ENCODE results near the gene GLI3.

The GLI3 gene

DNA sequence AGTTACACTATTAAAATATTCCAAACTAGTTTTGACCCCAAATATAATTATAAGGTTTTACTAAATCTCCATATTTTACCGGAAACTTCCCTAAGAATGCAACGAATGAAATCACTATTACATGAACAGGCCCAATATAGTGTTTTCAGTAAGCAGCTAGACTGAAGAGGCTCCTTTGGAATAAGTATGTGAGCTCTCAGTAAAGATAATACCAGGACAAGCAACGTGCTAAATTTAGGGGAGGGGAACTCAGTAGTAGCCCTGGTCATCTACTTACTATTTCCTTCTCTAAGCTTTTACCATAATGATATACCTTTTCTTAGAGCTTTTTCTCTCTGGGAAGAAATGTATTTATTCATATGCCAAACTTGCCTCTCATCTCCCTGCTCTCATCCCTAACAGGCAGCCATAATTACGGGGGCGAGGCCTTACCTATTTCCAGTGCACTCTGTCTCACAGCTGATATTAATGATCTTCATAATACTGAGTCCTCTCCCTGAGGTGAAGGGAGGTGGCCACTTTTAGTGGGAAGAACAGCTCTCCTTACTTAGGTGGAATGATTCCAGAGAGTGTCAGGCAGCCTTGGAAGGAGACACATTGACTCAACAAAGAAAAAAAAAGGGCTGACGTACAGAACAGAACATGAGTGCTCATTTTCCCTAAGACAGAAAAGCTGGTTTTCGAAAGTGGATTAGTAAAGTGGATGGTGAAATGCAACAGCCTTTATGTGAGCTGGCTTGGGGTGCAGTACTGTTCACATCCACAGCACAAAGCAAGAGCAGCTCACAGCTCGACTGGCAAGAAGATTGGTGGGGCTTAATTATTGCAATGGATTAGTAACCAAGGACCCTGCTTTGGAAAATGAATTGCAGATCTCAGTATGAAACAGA lies 165.4 kb downstream of the GLI3 start:
- no peak for DNase-seq

DNA sequence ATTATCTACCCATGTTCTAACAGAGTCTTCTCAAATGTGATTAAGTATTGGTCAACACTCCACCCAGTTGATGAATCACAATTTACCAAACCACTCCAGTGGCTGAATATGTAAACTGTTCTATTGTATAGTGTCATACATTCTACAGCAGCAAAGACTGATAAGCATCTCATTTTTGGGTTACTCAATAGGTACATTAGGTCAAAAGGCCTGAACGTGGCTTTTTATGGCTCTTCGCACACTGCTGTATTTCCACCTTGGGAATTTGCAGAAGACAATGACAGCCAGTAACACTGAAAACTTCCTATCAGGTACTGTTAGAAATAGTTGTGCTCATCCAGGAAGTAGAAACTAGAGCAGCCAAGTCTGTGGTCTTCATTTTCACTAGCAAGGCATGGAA lies 166.9 kb downstream of the GLI3 start:
- DNase-seq: no peak

DNA sequence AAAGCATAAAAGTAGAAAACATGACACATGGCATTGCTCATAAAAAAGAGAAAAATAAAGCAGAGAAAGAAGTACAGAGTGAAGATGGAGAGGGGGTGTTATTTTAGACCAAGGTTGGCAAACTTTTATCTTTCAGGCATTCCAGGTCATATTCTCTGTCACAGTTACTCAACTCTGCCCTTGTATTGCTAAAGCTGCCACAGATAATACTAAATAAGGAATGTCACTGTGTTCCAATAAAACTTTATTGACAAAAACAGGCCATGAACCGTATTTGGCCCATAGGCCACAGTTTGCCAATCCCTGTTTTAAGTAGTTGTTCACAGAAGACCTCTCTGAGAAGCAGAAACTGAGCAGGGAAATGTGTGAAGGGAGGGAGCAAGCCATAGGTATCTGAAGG lies 167.4 kb downstream of the GLI3 start:
- no peak for DNase-seq

DNA sequence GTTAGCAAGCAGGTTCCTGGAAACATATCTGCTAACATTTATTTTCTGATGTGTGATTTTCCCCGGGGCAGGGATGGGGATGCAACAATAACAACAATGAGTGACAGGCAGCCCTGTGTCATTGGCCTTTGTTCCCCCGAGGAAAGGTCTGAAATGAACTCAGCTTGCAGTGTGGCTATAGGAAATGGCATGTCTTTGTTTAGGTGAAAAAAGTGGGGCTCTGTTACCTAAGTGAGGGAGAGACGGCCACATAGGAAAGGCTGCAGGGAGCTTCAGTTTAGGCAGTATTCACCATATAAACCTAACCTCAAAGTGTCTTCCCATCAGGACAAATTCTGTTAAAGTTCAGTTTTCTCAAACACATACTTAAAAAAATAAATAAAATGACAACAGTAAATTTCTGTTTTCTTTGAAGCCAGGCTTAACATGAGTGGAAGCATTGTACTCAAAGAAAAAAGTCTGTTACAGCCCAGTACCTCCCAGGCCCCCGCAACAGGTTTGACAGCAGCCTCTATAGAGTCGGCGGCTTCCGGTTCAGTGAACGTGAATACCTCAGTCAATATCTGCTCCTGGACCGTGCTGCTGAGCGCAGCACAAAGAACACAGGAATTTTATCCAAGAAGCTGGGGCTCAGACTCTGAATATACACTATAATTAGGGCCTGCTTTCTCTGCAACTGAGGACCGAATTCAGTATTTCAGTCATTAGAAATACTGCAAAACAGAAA lies 168.3 kb downstream of the GLI3 start:
- no peak for DNase-seq

DNA sequence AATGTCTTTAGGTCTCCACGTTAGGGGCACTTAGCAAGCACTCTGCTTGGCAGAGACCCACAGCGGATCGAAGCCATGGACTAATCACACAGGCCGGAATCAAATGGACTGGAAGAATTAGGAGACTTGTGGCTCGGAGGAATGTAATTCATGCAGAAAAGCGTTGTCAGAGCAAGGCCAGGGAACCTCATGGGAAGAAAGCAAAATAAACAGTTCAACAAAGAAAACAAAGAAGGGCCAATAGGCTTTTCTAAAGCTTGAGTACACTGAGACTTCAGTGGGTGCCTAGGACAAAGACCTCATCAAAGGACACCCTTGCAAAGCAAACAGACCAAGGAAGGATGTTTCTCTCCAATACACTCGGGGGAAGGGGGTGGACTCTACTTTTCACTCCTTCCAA lies 171.1 kb downstream of the GLI3 start:
- DNase-seq: no peak

DNA sequence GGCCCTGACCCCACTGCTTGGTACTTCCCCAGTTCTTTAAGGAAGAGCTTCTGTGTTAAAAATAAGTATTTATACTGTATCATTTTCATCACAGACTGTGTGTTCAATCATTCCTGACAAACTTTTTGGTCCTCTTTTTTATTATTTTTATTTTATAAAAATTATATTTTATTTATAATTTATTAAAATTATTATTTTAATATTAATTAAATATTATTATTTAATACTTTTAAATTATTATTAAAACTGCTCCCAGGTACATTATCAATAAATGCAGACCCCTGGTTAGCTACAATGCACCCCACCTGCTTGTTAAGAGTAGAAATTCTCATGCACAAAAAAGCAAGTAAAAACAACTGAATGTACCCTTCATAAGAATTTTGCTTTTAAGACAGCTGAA lies 172.0 kb downstream of the GLI3 start:
- DNase-seq: no peak

DNA sequence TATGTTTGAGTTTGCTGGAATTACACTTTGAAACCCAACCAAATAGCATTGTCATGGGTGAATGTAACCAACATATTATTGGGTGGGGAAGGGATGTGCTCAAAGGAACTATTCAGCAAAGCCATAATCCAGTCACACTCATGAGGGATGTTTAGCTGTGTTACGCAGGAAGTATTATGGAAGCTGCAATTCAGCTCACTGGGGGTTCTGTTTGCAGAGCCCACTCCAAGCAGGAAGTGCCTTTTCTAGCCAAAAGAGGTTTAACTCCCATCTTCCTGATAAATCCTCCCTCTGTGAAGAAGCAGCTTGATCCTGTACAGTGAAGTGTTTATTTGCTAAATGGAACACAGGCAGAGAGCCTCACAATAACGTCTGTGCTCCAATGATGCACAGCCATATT lies 172.5 kb downstream of the GLI3 start:
- DNase-seq: no peak

DNA sequence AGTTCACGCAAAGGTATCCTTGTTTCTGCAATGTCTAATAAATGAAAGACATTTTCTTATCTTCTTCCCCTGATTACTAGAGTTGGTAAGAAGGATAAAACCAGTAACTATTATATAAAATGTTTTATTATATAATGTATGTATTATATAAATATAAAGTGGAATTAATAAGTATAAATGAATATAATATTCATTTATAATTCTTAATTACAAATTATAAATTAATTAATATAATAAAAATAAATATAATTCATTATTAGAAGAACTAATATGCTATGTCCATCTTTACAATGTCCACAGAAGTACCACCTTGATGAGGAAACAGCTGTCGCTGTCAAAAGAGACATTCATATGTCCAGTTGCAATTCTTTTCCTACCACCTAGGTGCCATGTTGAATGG lies 177.7 kb downstream of the GLI3 start:
- DNase-seq: no peak

DNA sequence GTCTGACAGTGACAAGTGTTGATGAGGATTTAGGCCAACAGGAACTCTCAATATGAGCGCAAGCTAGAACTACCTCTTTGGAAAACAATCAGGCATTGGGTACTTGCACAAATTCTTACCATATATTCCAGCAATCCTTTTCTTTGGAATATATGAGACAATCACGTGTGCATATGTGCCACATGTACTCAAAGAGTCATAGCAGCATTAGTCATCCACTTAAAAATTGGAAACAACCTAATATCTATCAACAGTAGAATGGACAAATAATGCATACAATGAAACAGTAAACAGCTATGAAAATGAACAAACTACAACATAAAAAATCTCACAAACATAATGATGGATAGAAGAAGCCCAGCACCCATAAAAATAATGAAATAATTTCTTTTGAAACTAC lies 179.7 kb downstream of the GLI3 start:
- no peak for DNase-seq

DNA sequence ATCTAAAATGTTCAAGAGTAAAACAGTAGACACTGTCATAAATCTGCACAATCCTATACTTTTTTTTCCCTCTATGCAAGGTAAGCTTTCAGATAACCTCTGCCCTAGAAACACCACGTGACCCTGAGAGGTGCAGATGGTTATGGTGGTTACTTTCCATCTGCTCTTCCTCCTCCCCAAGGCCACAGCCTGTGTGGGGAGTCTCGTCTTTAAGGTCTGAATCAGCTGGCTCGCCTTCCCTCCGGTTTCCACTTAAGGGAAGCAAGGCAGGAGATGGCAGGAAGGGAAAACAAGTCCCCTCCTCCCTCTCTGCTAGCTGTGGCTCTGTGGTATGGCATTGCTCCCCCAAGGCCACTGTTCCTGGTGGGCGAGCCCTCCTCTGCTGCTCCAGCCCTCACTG lies 181.8 kb downstream of the GLI3 start:
- DNase-seq: no peak

DNA sequence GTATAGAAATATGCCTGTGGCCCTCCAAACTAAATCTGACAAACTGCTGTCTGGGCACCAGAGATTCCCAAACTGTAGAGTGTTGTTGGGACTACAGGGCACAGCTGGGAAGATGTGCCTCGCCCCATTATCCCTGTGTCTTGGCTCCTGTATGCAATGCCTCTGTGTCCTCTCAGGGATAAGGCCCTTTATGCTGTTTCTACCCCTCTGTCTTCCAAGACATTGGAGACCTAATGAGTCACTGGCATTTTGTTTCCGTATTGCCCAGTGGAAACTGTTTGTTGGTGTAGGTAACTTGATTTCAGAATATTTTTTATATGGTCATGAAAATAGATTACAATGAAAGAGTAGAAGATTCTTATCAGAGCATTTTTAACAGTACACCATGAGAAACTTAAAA lies 183.2 kb downstream of the GLI3 start:
- DNase-seq: no peak

DNA sequence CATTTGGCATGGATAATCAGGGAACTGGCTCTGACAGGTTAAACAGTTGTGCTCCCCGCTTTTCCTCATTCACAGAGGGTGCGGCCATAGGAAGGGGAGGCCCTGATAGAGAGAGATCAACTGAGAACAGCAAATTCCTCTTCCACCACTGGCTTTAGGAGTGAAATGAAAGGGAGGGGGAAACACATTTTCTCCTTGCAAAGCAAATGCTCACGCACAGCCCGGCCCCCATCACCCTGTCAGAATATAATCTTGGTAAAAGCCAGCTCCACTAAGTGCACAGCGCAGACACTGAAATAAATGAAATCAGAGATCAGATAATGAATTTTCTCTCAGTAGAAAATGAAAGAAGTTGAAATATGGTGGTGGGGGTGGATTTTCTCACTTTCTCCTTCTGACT lies 187.2 kb downstream of the GLI3 start:
- DNase-seq: no peak

DNA sequence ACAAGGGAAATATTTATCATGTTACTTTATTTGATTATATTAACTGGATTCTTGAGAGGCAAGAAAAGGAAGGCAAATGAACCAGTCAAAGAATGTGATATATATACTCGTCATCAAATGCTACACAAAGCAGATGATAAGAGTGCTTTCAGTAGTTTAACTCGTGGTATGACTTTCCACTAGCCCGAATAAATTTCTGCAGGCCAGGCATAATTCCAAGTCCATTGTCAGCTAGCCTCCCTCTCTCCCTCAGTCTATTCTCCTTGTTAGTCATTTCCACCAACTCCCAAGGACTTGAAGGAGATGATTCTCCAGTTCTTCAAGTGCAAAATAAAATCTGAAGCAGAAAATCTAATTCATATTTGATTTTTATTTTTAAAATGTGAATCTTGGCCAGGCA lies 190.5 kb downstream of the GLI3 start:
- no peak for DNase-seq

DNA sequence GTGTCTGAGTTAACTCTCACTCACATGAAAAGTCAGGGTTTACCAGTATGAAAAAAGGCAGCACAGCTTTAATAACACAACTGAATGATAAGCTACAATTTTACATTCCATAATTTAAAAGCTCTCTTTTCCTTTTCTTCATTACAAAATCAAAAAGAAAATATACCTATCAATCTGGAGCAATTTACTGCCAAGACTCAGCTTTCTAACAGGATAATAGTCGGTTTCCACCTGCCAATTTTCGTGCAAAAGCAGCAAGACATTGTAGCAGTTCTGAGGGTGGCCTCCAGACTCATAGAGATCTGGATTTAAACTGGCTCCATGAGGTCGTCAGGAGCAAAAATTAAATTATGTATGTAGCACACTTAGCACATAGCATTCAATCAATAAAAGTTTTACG lies 191.0 kb downstream of the GLI3 start:
- no peak for DNase-seq

DNA sequence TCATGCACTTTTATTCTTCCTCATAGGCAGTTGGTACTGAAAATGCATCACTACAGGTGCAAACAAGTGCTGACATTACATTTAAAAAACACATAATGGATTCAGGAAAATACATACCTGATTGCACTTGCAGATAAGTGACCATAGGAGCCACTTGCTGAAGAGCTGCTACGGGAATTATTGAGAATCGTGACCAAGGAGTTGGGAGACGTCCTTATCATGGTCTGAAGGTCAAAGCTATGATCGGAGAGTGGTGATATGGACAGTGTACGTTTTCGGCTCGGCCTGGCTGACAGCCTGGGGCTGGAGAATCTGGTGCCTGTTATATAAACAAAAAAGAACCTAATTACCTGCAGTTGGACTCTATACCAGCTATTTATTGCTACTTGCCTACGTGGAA lies 197.1 kb downstream of the GLI3 start:
- no peak for DNase-seq

DNA sequence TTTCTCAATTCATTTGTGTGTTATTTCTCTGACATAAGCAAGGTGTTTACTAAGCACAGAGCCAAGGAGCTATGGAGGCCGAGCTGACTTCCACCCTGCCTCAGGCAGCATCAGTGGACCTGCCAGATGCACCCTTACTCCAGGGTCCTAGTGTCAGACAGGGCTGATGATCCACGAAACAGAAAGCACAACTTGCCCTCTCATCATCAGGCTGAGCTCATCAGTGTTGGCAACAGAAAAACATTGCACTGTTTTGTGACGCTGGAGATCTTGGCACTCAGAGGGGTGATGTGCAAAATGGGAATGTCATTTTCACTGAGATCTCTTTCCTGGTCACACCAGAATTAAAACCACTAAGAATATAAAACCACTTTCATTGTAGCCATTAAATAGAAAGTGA lies 201.8 kb downstream of the GLI3 start:
- DNase-seq: no peak

DNA sequence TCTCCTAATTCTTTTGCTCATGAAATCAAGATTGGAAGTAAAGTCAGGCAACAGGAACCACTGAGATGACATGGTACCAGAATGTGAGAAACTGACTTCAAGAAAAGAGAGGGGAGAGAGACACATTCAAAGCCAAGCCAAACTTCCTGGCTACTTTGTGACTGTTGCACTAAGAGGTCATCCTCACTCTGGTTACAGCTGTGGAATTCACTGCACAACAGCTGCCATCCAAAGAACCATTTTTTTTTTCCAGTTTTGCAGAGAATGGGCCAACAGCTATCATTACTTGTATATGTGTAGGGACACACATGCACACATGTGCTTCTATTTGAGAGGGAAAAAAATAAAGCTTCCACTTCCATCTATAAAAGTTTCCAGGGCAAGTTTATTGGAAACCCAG lies 203.5 kb downstream of the GLI3 start:
- DNase-seq: no peak

DNA sequence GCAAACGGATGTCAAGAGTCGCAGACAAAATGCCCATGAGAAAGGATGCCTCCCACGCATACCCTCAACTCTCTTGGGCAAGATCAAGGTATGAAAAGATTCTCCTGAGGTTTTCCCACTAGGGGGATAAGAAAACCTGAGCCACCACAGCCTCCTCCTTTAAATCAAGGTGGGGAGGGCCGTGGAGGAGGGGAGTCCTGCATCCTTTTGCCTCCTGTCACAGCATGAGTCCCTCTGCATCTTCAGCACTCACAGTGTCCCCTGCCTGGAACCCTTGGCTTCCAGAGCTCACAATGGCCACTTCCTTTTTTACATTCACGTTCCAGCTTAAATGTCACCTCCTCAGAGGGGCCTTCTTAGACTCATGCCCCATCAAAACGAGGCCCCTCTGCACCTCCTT lies 207.6 kb downstream of the GLI3 start:
- no peak for DNase-seq

DNA sequence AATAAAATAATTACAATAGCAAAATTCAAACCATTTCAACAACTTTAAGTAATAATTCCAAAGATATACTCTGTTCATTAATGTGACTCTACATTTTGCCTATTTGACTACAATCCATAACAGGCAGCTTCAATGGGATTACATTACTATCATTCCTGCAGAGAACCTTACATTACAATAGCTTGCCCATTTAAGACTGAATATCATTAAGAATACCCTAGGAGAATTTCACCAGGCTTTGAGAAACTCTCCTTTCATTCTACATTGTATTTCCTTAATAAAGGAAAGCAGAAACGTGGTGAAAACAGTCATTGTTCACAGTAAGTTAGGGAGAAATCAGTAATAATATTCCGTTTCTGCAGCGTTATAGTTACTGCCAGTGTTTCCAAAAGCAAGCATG lies 209.5 kb downstream of the GLI3 start:
- DNase-seq: no peak

DNA sequence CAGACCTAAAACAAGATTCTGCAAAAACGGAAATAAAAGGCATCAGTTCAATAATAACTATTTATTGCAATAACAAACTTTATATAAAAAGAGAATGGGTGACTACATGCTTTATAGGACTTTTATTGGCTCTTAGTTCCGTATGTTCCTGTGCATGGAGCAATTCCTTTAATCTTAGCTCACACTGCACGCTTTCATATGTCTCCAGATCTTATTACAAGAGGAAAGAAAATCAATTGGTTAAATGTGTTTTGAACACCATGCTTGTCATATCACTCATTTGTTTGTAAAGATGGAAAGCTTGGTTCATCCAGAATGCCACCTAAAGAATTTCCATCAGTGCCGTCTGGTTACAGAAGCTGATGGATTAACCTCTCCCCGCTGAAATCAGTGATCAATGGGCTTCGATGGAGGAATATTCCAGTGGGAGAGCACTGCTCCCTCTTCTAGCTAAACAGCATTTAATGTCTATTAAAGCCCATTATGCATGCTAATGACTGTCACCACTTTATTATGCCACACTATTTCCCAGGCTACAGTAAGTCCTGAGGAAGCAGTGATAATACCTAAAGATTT lies 210.3 kb downstream of the GLI3 start:
- no peak for DNase-seq

DNA sequence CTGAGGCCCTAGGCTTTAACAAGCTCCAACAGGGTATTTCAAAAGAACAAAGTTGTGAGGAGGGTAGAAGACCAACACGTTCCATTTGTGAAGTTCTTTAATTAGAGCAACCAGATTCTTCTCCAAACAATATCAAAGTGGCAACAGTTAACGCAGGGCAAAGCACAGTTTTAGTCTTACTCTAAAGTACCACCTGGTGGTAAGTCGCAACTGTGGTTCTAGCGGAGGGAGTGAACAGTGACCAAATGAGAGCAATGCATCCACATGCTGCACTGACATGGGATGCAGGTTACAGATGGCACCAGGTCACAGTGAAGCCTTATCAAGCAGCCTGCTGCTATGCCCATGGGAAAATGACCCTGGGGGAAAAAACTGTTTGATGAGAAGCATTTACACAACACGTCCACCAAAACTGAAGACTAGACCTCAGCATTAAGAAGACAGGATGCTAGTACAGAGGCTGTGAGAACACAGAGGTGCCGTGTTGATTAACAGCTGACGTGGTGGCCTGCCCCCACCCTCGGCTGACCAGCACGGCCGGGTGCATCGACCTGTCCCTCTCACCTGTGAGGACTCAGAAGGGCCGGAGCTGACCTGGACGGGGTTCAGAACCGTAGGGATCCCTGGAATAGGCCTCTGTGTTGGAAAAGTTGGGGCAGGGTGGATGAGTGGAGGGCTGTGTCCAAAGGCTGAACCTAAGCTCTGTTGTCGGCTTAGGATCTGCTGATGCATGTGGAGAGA lies 211.2 kb downstream of the GLI3 start:
- DNase-seq: no peak

DNA sequence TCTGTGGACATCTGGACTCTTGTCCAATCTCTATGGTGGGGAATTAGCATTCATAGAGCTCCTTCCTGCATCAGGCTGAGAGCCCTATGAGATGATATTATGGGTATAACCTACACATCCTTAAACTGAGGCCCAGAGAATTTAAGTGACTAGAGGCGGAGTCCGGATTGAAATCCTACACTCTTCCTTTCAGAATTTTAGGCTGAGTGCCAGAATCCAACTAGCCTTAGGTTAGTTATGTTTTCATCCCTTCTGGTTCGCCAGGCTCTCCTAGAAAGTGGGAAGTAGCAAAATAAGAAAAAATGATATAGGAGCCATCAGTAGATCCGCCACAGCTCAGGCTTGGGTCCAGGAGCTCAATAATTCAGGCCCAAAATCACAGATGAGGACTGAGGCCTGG lies 212.5 kb downstream of the GLI3 start:
- DNase-seq: no peak

DNA sequence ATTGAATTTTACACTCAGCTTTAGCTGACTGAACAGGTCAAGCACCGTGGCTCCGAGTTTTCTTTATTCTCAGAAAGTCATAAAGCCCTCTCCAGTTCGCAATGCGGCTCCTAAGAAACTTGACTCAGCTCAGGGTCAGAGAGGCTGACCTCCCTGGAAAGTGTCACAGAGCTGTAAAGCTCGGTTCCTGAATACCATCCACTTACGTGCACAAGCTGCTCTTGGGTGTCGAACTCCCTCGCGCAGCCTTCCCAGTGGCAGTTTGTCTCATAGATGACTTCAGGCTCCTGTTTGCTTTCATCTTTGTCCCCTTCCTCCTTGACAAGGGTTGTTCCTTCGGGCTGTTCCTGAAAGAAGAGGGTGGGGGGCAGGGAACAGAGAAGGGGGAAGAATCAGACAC lies 213.7 kb downstream of the GLI3 start:
- no peak for DNase-seq

DNA sequence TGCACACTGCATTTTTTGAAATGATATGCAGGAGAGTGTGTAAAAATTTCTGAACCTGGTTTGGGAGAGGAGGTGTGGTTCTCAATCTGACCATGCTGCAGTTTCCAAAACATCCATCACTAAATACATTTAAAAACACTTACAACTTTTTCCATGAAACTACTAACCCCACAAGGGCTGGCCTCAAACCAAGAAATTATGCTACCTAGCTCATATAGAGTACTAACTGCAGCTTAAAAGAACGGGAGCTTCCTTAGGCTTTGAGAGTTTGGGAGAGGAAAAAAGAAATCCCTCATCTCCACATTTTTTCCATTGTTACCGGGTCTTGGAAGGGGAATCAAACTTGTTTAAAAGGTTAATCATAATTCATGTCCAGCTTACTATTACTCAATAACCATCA lies 214.2 kb downstream of the GLI3 start:
- DNase-seq: no peak

All from stimulated activated CD8-positive, alpha-beta memory T cell treated with anti-CD3 and anti-CD28 coated beads, Interleukin-4, amount 100 ng/mL, for 48 hours (primary cell).